A673 (cell line): ENCODE data around the gene NFU1.

Experiments
- EZH2 ChIP-seq: fragments of 200-600 bp; sonication (generic); IDR thresholded peaks from 2 replicates; pipeline ENCODE4 v1.6.1; 2017; ENCODE audit warnings: borderline replicate concordance, low read depth, mild to moderate bottlenecking, mixed read lengths, antibody characterized with exemption, low read length; ENCODE audit not compliant: poor library complexity, severe bottlenecking
- TF ChIP-seq, protein P1 (sequence below): fragments of 300-800, 200-600 bp; sonication (generic); conservative IDR thresholded peaks from 2 replicates; pipeline ENCODE4 v1.5.1; 2017; ENCODE audit warnings: low read depth, mild to moderate bottlenecking, antibody characterized with exemption, low read length, moderate library complexity, mixed read lengths

DNA sequence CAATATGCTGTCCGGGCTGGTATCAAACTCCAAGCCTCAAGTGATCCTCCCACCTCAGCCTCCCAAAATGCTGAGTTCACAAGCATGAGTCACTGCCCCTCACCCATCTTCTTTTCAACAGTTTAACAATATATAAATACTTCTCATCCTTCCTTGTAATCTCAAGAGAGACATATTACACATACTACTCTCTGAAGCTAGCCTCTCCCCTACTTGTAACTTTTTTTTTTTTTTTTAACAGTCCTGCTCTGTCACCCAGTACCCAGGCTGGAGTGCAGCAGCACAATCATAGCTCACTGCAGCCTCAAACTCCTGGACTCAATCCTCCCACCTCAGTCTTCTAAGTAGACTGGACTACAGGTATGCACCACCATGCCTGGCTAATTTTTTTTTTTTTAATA, 55.9 kb downstream of the NFU1 start:
- TF ChIP-seq, protein P1, sequence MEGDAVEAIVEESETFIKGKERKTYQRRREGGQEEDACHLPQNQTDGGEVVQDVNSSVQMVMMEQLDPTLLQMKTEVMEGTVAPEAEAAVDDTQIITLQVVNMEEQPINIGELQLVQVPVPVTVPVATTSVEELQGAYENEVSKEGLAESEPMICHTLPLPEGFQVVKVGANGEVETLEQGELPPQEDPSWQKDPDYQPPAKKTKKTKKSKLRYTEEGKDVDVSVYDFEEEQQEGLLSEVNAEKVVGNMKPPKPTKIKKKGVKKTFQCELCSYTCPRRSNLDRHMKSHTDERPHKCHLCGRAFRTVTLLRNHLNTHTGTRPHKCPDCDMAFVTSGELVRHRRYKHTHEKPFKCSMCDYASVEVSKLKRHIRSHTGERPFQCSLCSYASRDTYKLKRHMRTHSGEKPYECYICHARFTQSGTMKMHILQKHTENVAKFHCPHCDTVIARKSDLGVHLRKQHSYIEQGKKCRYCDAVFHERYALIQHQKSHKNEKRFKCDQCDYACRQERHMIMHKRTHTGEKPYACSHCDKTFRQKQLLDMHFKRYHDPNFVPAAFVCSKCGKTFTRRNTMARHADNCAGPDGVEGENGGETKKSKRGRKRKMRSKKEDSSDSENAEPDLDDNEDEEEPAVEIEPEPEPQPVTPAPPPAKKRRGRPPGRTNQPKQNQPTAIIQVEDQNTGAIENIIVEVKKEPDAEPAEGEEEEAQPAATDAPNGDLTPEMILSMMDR, result no peak
- TF ChIP-seq EZH2, result no peak
